ENCODE results near the gene OR4D2.

Gene OR4D2

DNA sequence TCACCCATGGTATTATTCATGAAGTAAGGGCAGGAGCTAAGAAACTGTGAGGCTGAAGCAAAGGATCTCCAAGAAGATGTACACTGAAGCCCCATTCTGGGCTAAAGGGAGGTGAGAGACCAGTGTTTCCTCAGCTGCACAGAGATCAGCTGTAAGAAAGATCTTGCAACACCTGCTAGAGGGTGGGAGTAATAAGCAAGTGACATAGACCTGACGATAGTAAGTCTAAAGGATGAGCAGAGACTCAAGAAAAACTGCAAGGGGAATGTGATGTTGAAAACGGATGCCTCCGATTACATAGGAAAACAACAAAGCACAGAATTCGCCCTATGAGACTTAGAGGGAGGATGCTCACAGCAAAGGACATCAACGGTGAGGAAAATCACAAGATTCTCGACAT lies at the start of gene OR4D2:
Gene OR4D2 (plus strand): TSS at position 301 of the 400 bp plus-strand sequence. CDS start 2,674 bp downstream, outside the sequence.
- TF ChIP-seq TEAD4 (IDR thresholded peaks at IDR 0.05) (no peak), CREB1 (IDR thresholded peaks at IDR 0.05; ENCODE audit: low read depth) (no peak), FOXM1 (IDR thresholded peaks at IDR 0.05; ENCODE audit: borderline replicate concordance, low read depth) (no peak), ZBTB7A (IDR thresholded peaks at IDR 0.05; ENCODE audit: low read depth) (no peak), YY1 (IDR thresholded peaks at IDR 0.05; ENCODE audit: low read depth) (no peak), RAD21 (IDR thresholded peaks at IDR 0.05; ENCODE audit: low read depth) (no peak), NFIC (IDR thresholded peaks at IDR 0.05) (no peak), EP300 (IDR thresholded peaks at IDR 0.05; ENCODE audit: borderline replicate concordance) (no peak)
- TF ChIP-seq, protein P1, sequence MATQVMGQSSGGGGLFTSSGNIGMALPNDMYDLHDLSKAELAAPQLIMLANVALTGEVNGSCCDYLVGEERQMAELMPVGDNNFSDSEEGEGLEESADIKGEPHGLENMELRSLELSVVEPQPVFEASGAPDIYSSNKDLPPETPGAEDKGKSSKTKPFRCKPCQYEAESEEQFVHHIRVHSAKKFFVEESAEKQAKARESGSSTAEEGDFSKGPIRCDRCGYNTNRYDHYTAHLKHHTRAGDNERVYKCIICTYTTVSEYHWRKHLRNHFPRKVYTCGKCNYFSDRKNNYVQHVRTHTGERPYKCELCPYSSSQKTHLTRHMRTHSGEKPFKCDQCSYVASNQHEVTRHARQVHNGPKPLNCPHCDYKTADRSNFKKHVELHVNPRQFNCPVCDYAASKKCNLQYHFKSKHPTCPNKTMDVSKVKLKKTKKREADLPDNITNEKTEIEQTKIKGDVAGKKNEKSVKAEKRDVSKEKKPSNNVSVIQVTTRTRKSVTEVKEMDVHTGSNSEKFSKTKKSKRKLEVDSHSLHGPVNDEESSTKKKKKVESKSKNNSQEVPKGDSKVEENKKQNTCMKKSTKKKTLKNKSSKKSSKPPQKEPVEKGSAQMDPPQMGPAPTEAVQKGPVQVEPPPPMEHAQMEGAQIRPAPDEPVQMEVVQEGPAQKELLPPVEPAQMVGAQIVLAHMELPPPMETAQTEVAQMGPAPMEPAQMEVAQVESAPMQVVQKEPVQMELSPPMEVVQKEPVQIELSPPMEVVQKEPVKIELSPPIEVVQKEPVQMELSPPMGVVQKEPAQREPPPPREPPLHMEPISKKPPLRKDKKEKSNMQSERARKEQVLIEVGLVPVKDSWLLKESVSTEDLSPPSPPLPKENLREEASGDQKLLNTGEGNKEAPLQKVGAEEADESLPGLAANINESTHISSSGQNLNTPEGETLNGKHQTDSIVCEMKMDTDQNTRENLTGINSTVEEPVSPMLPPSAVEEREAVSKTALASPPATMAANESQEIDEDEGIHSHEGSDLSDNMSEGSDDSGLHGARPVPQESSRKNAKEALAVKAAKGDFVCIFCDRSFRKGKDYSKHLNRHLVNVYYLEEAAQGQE (IDR thresholded peaks at IDR 0.05; ENCODE audit: low read depth) = no peak
- TF ChIP-seq, protein P2, sequence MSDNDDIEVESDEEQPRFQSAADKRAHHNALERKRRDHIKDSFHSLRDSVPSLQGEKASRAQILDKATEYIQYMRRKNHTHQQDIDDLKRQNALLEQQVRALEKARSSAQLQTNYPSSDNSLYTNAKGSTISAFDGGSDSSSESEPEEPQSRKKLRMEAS (IDR thresholded peaks at IDR 0.05) = no peak
- TF ChIP-seq, protein P3, sequence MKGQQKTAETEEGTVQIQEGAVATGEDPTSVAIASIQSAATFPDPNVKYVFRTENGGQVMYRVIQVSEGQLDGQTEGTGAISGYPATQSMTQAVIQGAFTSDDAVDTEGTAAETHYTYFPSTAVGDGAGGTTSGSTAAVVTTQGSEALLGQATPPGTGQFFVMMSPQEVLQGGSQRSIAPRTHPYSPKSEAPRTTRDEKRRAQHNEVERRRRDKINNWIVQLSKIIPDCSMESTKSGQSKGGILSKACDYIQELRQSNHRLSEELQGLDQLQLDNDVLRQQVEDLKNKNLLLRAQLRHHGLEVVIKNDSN (IDR thresholded peaks at IDR 0.05) = no peak

DNA sequence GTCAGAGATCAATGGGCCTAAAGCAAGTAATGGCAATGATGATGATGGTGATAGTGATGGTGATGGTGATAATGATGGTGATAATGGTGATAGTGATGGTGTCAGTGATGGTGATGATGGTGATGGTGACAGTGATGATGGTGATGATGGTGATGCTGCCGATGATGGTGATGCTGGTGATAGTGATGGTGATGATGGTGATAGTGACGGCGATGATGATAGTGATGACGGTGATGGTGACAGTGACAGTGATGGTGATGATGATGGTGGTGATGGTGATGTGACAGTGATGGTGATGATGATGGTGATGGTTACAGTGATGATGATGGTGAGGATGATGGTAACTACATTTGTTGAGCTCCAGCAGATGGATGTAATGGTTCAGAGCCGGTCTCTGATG lies 49.4 kb upstream of the OR4D2 start:
- TF ChIP-seq NFIC (IDR thresholded peaks at IDR 0.05) (no peak), EGR1 (IDR thresholded peaks at IDR 0.05) (no peak), CREB1 (IDR thresholded peaks at IDR 0.05; ENCODE audit: low read depth) (no peak), YY1 (IDR thresholded peaks at IDR 0.05; ENCODE audit: low read depth) (no peak), FOXM1 (IDR thresholded peaks at IDR 0.05; ENCODE audit: borderline replicate concordance, low read depth) (no peak), TCF12 (IDR thresholded peaks at IDR 0.05; ENCODE audit: low read depth) (no peak), RAD21 (IDR thresholded peaks at IDR 0.05; ENCODE audit: low read depth) (no peak), ZBTB7A (IDR thresholded peaks at IDR 0.05; ENCODE audit: low read depth) (no peak), TAF1 (IDR thresholded peaks at IDR 0.05; ENCODE audit: low read depth) (no peak), TEAD4 (IDR thresholded peaks at IDR 0.05) (no peak), EP300 (IDR thresholded peaks at IDR 0.05; ENCODE audit: borderline replicate concordance) (no peak), CEBPB (IDR thresholded peaks at IDR 0.05) (no peak)
- TF ChIP-seq, protein P3 (IDR thresholded peaks at IDR 0.05) = no peak
- TF ChIP-seq, protein P2 (IDR thresholded peaks at IDR 0.05) = no peak
- TF ChIP-seq, protein P1 (IDR thresholded peaks at IDR 0.05; ENCODE audit: low read depth) = no peak

DNA sequence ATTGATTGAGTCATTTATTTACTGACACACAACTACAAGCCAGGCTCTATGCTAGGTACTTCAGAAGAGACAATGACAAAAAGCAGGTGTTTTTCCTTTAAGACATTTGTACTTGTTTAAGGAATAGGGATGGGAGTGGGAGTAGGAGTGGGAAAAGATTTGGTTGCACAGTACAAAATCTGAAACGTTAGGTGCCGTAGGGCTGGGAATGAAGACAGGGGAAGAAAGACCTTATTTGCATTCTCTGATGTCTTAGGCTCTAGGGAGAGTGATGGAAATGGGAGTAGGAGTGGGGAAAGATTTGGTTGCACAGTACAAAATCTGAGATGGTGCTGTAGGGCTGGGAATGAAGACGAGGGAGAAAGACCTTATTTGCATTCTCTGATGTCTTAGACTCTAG lies 47.3 kb upstream of the OR4D2 start:
- no peak for TF ChIP-seq CREB1 (IDR thresholded peaks at IDR 0.05; ENCODE audit: low read depth)
- TF ChIP-seq, protein P1 (IDR thresholded peaks at IDR 0.05; ENCODE audit: low read depth) = no peak
- no peak for TF ChIP-seq YY1 (IDR thresholded peaks at IDR 0.05; ENCODE audit: low read depth)
- TF ChIP-seq FOXM1 (IDR thresholded peaks at IDR 0.05; ENCODE audit: borderline replicate concordance, low read depth) = no peak
- TF ChIP-seq, protein P2 (IDR thresholded peaks at IDR 0.05) = no peak
- TF ChIP-seq ZBTB7A (IDR thresholded peaks at IDR 0.05; ENCODE audit: low read depth) = no peak
- TF ChIP-seq CEBPB (IDR thresholded peaks at IDR 0.05) = no peak
- TF ChIP-seq EP300 (IDR thresholded peaks at IDR 0.05; ENCODE audit: borderline replicate concordance) = no peak
- no peak for TF ChIP-seq TCF12 (IDR thresholded peaks at IDR 0.05; ENCODE audit: low read depth)
- TF ChIP-seq RAD21 (IDR thresholded peaks at IDR 0.05; ENCODE audit: low read depth) = no peak
- no peak for TF ChIP-seq EGR1 (IDR thresholded peaks at IDR 0.05)
- TF ChIP-seq, protein P3 (IDR thresholded peaks at IDR 0.05) = no peak
- TF ChIP-seq TEAD4 (IDR thresholded peaks at IDR 0.05) = no peak
- TF ChIP-seq TAF1 (IDR thresholded peaks at IDR 0.05; ENCODE audit: low read depth) = no peak
- TF ChIP-seq NFIC (IDR thresholded peaks at IDR 0.05) = no peak

Measured in Ishikawa (cell line).